OCI-LY1 (cell line): ENCODE measurements around the gene SRRD.

Source experiments
- H2AFZ ChIP-seq: fragments of 200-600 bp; sonication (generic), shearing (Covaris generic); 2 replicates; pipeline ENCODE4 v1.6.0; 2014; ENCODE audit warnings: antibody characterized with exemption, mild to moderate bottlenecking, low read length
- H3F3A ChIP-seq: fragments of 200-600 bp; sonication (generic), shearing (Covaris generic); 2 replicates; pipeline ENCODE4 v1.6.0; 2014; ENCODE audit warnings: mild to moderate bottlenecking, antibody characterized with exemption, low read length, moderate library complexity; ENCODE audit not compliant: insufficient read depth
- H3K27ac ChIP-seq: fragments of 200-600 bp; sonication (generic); 2 replicates; pipeline ENCODE4 v1.5.1; 2014; ENCODE audit warnings: low read length, mixed run types, mild to moderate bottlenecking, low read depth; ENCODE audit not compliant: poor library complexity, severe bottlenecking
- H3K27me3 ChIP-seq: fragments of 200-600 bp; sonication (generic); 2 replicates; pipeline ENCODE4 v1.6.0; 2014; ENCODE audit warnings: antibody characterized with exemption, mild to moderate bottlenecking, low read length, moderate library complexity; ENCODE audit not compliant: insufficient read depth
- H3K36me3 ChIP-seq: fragments of 200-600 bp; sonication (generic); 2 replicates; pipeline ENCODE4 v1.6.1; 2014; ENCODE audit warnings: mild to moderate bottlenecking, antibody characterized with exemption, low read length, moderate library complexity, mixed read lengths; ENCODE audit not compliant: insufficient read depth
- H3K4me1 ChIP-seq: fragments of 200-600 bp; sonication (generic); 2 replicates; pipeline ENCODE4 v1.5.1; 2014; ENCODE audit warnings: mild to moderate bottlenecking, low read length, moderate library complexity; ENCODE audit not compliant: insufficient read depth, severe bottlenecking
- H3K4me2 ChIP-seq: fragments of 200-600 bp; sonication (generic), shearing (Covaris generic); 2 replicates; pipeline ENCODE4 v1.6.1; 2014; ENCODE audit warnings: low read length
- H3K4me3 ChIP-seq: fragments of 200-600 bp; sonication (generic); 2 replicates; pipeline ENCODE4 v1.5.1; 2014; ENCODE audit warnings: low read length, low read depth, mild to moderate bottlenecking, mixed read lengths; ENCODE audit not compliant: poor library complexity, severe bottlenecking
- H3K79me2 ChIP-seq: fragments of 200-600 bp; shearing (Covaris generic); 2 replicates; pipeline ENCODE4 v1.6.1; 2016; ENCODE audit warnings: mixed run types, low read length, mixed read lengths; ENCODE audit not compliant: insufficient read depth
- H3K9ac ChIP-seq: fragments of 200-600 bp; sonication (generic), shearing (Covaris generic); 2 replicates; pipeline ENCODE4 v1.6.1; 2014; ENCODE audit warnings: mild to moderate bottlenecking, low read length, mixed read lengths
- H3K9me2 ChIP-seq: fragments of 200-600 bp; sonication (generic), shearing (Covaris generic); 2 replicates; pipeline ENCODE4 v1.6.1; 2014; ENCODE audit warnings: low read depth, mild to moderate bottlenecking, low read length, mixed read lengths
- H3K9me3 ChIP-seq: fragments of 200-600 bp; shearing (Covaris generic); 2 replicates; pipeline ENCODE4 v1.6.1; 2014; ENCODE audit warnings: low read length, mixed read lengths
- H4K20me1 ChIP-seq: fragments of 200-600 bp; sonication (generic), shearing (Covaris generic); 2 replicates; pipeline ENCODE4 v1.6.0; 2016; ENCODE audit warnings: mild to moderate bottlenecking, low read length; ENCODE audit not compliant: insufficient read depth
- EZH2 ChIP-seq: fragments of 200-600 bp; sonication (generic), shearing (Covaris generic); IDR thresholded peaks from 2 replicates; pipeline ENCODE4 v1.8.0; 2017; ENCODE audit warnings: borderline replicate concordance, mixed run types, mild to moderate bottlenecking, antibody characterized with exemption, low read length, moderate library complexity, mixed read lengths
- TF ChIP-seq, protein P1 (sequence below): fragments of 200-600 bp; sonication (generic), shearing (Covaris generic); IDR thresholded peaks from 2 replicates; pipeline ENCODE4 v1.5.1; 2017; ENCODE audit warnings: mild to moderate bottlenecking, antibody characterized with exemption, low read length, moderate library complexity, mixed read lengths

SRRD gene

DNA sequence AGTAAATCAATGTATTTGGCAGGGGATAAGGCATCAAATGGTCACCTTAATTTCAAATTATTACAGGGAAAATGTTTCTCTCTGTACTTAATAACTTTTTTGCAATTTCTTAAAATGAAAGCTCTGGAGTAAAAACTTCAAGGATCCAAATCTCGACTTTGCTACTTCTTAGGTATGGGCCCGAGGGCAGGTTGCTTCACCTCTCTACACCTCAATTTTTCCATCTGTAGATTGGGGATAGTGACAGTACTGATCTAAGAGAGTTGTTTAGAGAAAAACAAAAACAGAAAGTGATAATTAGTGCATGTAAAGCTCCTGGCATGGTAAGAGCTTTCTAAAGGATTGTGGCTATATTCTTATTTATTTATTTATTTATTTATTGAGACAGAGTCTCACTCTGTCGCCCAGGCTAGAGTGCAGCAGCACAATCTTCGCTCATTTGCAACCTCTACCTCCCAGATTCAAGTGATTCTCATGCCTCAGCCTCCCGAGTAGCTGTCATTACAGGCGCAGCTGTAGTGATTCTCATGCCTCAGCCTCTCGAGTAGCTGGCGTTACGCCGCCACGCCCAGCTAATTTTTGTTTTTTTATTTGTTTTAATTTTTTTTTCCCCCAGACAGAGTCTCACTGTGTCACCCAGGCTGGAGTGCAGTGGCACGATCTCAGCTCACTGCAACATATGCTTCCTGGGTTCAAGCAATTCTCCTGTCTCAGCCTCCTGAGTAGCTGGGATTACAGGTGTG lies 30.9 kb downstream of the SRRD start:
- no peak for TF ChIP-seq EZH2
- TF ChIP-seq, protein P1, sequence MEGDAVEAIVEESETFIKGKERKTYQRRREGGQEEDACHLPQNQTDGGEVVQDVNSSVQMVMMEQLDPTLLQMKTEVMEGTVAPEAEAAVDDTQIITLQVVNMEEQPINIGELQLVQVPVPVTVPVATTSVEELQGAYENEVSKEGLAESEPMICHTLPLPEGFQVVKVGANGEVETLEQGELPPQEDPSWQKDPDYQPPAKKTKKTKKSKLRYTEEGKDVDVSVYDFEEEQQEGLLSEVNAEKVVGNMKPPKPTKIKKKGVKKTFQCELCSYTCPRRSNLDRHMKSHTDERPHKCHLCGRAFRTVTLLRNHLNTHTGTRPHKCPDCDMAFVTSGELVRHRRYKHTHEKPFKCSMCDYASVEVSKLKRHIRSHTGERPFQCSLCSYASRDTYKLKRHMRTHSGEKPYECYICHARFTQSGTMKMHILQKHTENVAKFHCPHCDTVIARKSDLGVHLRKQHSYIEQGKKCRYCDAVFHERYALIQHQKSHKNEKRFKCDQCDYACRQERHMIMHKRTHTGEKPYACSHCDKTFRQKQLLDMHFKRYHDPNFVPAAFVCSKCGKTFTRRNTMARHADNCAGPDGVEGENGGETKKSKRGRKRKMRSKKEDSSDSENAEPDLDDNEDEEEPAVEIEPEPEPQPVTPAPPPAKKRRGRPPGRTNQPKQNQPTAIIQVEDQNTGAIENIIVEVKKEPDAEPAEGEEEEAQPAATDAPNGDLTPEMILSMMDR, result no peak
- Histone ChIP-seq H4K20me1 (no peaks in the 10 kb centered on the region), H3K79me2 (peaks cover 16% of the 10 kb centered on the region), H3K36me3 (peaks cover 13% of the 10 kb centered on the region; the same call in 1 of the 2 replicates), H3K4me3 (peak overlapping the region; percentile 86), H3K27me3 (no peaks in the 10 kb centered on the region), H3K9ac (no peak overlapping the region), H2AFZ (no peak overlapping the region), H3K4me2 (peak overlapping the region; percentile 85), H3K9me2 (no peaks in the 10 kb centered on the region), H3K9me3 (no peaks in the 10 kb centered on the region), H3F3A (no peaks in the 10 kb centered on the region), H3K27ac (no peak overlapping the region), H3K4me1 (peaks cover 31% of the 10 kb centered on the region)

DNA sequence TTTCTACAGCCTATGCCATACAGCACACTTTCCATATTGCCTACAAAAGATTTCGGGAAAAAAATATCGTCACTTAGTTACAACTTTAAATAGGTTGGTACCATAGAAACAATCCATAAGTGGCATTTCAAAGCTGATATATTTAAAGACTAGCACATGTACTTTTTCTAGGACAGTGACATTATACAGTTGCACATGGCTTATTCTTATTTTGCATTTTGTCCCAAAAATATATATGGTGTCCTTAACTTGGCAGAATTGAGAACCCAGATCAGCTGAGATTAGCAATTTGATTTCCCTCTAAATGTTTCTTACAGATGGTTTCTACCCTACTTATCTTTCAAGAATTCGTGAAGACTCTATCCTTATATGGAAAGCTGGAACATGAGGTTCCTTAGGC lies 32.3 kb downstream of the SRRD start:
- Histone ChIP-seq H3K9me2 (no peaks in the 10 kb centered on the region), H3K4me2 (no peak overlapping the region), H3K4me1 (peaks cover 28% of the 10 kb centered on the region), H3K79me2 (peaks cover 13% of the 10 kb centered on the region), H3K4me3 (no peak overlapping the region), H3K9ac (no peak overlapping the region), H3F3A (no peaks in the 10 kb centered on the region), H3K36me3 (no peaks in the 10 kb centered on the region), H3K27ac (no peak overlapping the region), H2AFZ (no peak overlapping the region), H4K20me1 (no peaks in the 10 kb centered on the region), H3K27me3 (no peaks in the 10 kb centered on the region), H3K9me3 (no peaks in the 10 kb centered on the region)
- TF ChIP-seq, protein P1, result no peak
- no peak for TF ChIP-seq EZH2

DNA sequence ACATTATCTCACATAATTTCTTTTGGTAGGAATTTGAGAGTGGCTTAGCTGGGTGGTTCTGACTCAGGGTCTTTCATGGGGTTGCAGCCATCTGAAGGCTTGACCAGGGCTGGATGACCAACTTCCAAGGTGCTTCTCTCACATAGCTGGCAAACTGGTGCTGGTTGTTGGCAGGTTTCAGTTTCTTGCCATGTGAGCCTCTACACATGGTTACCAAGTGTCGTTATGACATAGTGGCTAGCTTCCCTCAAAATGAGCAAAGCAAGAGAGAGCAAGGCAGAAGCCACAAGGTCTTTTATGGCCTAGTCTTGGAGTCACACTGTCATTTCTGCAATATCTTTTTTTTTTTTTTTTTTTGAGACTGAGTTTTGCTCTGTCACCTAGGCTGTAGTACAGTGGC lies 32.8 kb downstream of the SRRD start:
- H3K27me3 ChIP-seq, result no peaks in the 10 kb centered on the region
- peaks cover 7% of the 10 kb centered on the region for H3K79me2 ChIP-seq
- no peak overlapping the region for H3K4me3 ChIP-seq
- H2AFZ ChIP-seq, result no peak overlapping the region
- no peaks in the 10 kb centered on the region for H3K9me3 ChIP-seq
- no peaks in the 10 kb centered on the region for H4K20me1 ChIP-seq
- no peaks in the 10 kb centered on the region for H3F3A ChIP-seq
- TF ChIP-seq EZH2, result no peak
- H3K4me1 ChIP-seq, result peaks cover 22% of the 10 kb centered on the region
- 0 out of 2 replicates have a peak, but pooled peaks cover under 1% of the 10 kb centered on the region for H3K36me3 ChIP-seq
- H3K27ac ChIP-seq, result no peak overlapping the region
- no peak overlapping the region for H3K4me2 ChIP-seq
- no peak overlapping the region for H3K9ac ChIP-seq
- no peaks in the 10 kb centered on the region for H3K9me2 ChIP-seq

- TF ChIP-seq, protein P1, result no peak
- TF ChIP-seq EZH2, result no peak
- no peak overlapping the region for H3K27ac ChIP-seq
- H2AFZ ChIP-seq, result no peak overlapping the region
- H3K9me3 ChIP-seq, result no peaks in the 10 kb centered on the region
- no peak overlapping the region for H3K4me3 ChIP-seq
- no peak overlapping the region for H3K9ac ChIP-seq
- H3K79me2 ChIP-seq, result no peaks in the 10 kb centered on the region
- no peaks in the 10 kb centered on the region for H3K27me3 ChIP-seq
- no peaks in the 10 kb centered on the region for H3F3A ChIP-seq
- H3K4me2 ChIP-seq, result no peak overlapping the region
- H3K36me3 ChIP-seq, result peaks cover 10% of the 10 kb centered on the region; the same call in 1 of the 2 replicates
- H3K9me2 ChIP-seq, result no peaks in the 10 kb centered on the region
- peaks cover 18% of the 10 kb centered on the region for H3K4me1 ChIP-seq
- H4K20me1 ChIP-seq, result no peaks in the 10 kb centered on the region
Measured at GRCh38 chr22:26517429-26517828, 33.8 kb downstream of the SRRD start.
